MCF 10A (cell line): ENCODE measurements around the gene PLG. TPM values are rescaled to one million over a fixed set of nuclear protein-coding genes. Genes with fewer than 3 reads are reported as not detected.

ENCODE experiments used
- BruUV-seq: library from RNA; stranded (reverse); fragments of 400-500 nt; replicated peaks from 2 replicates; lab custom pipeline; 2021; lab: Mats Ljungman, UMichigan
- CTCF ChIA-PET: fragments of 300-600 bp; sonication (Branson Sonifier 250); formaldehyde crosslinking; extraction: SDS; loops from one replicate; lab custom pipeline; 2021; ENCODE audit warnings: antibody characterized with exemption, inconsistent platforms; lab: Yijun Ruan, JAX
- POLR2A ChIA-PET: fragments of 300-600, 350-650 bp; sonication (Branson Sonifier 250); formaldehyde crosslinking; extraction: SDS; loops from one replicate; lab custom pipeline; 2020; ENCODE audit warnings: antibody characterized with exemption, inconsistent platforms; lab: Yijun Ruan, JAX
- DNase-seq: peaks from one replicate; pipeline ENCODE4 v3.0.0-alpha.2; 2018; ENCODE audit not compliant: unreplicated experiment
- H3K27ac Mint-ChIP-seq: one replicate; pipeline ENCODE4 v1.8.0; 2022; ENCODE audit warnings: mild to moderate bottlenecking, low read depth, mixed read lengths; ENCODE audit not compliant: unreplicated experiment
- H3K27me3 Mint-ChIP-seq: one replicate; pipeline ENCODE4 v1.8.0; 2022; ENCODE audit warnings: mixed read lengths; ENCODE audit not compliant: insufficient read depth, unreplicated experiment
- H3K36me3 Mint-ChIP-seq: one replicate; pipeline ENCODE4 v1.8.0; 2022; ENCODE audit warnings: mild to moderate bottlenecking, moderate library complexity, mixed read lengths; ENCODE audit not compliant: insufficient read depth, unreplicated experiment
- H3K4me1 Mint-ChIP-seq: one replicate; pipeline ENCODE4 v1.8.0; 2022; ENCODE audit warnings: mixed read lengths; ENCODE audit not compliant: insufficient read depth, unreplicated experiment
- H3K4me3 Mint-ChIP-seq: one replicate; pipeline ENCODE4 v1.8.0; 2022; ENCODE audit warnings: mild to moderate bottlenecking, moderate library complexity, mixed read lengths; ENCODE audit not compliant: unreplicated experiment
- H3K9me3 Mint-ChIP-seq: one replicate; pipeline ENCODE4 v1.8.0; 2022; ENCODE audit warnings: mixed read lengths; ENCODE audit not compliant: unreplicated experiment
- CTCF ChIP-seq: fragments of 200-600 bp; IDR thresholded peaks from one replicate; pipeline ENCODE4 v1.8.0; 2022; ENCODE audit warnings: antibody characterized with exemption, mild to moderate bottlenecking; ENCODE audit not compliant: unreplicated experiment
- intact Hi-C: fragments of 100-400 bp; cut with micrococcal nuclease; formaldehyde crosslinking; loops from 2 replicates; pipeline ENCODE4 v1.14.1; 2022
- total RNA-seq: library from RNA; stranded (reverse); gene quantifications from 2 replicates; pipeline ENCODE4 v1.2.3, GENCODE V29; 2022

Gene PLG
- total RNA-seq, 1 experiment from 2014 or later: not detected

DNA sequence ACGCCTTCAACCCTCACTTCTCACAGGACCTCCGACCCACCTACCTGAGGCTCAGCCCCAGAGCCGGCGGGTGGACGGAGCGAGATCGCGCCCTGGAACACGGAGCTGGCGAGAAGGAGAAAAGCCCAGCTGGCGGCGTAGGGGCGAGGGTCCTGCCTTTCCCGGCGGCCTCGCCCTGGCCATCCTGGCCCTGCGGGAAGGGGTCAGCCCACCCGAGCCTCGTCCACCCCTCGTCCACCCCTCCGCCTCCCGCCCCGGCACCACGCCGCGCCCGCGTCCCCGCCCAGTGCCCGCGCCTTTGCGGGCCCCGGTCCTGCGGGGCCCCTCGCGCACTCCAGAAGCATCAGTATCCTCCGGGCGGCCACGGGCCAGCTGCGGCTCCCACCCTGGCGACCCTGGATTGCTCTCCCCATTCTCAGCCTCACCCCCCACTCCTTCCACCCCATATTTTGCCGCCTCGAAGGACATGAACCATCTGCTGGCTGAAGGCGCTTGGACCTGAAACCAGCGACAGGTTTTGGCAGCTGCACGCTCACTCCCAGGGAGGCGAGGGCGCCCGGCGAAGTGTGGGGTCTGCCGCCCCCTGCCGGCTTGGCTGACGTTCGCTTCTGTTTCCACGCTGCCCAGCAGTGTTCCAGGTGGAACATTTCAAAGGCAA, 65.1 kb downstream of the PLG start:
- Mint-ChIP-seq H3K4me3 (peak overlapping the region; percentile 70), H3K9me3 (peaks cover 8% of the 10 kb centered on the region), H3K4me1 (no peaks in the 10 kb centered on the region), H3K27ac (no peak overlapping the region), H3K27me3 (no peaks in the 10 kb centered on the region), H3K36me3 (no peaks in the 10 kb centered on the region)
- ChIA-PET CTCF (interaction anchor here (0.6 to 2.3 kb wide), 7 partner anchors 9 to 247 kb away, joined by 3 to 10 read pairs (median 5); no protein-coding TSS in a partner anchor), POLR2A (interaction anchor here (0.9 kb wide), 1 partner anchor 20 kb away, joined by 3 read pairs; no protein-coding TSS in a partner anchor)
- DNase-seq: peak; percentile 28
- BruUV-seq: no TSS peak
- TF ChIP-seq CTCF: peak; percentile 48
- intact Hi-C loops: loop anchor here (2.0 kb wide), 1 partner anchor 34 kb away; no protein-coding TSS in a partner anchor

GRCh38 chr6:160767647-160768019, 65.6 kb downstream of the PLG start:
- TF ChIP-seq CTCF: no peak
- POLR2A ChIA-PET: no interaction called here
- intact Hi-C loops: loop anchor here (2.0 kb wide), 1 partner anchor 35 kb away; no protein-coding TSS in a partner anchor
- H3K4me3 Mint-ChIP-seq: peak overlapping the region; percentile 70
- no peaks in the 10 kb centered on the region for H3K27me3 Mint-ChIP-seq
- BruUV-seq: no TSS peak
- no peaks in the 10 kb centered on the region for H3K4me1 Mint-ChIP-seq
- H3K36me3 Mint-ChIP-seq: no peaks in the 10 kb centered on the region
- H3K27ac Mint-ChIP-seq: no peak overlapping the region
- CTCF ChIA-PET: interaction anchor here (0.5 to 2.3 kb wide), 6 partner anchors 8 to 852 kb away, joined by 3 to 10 read pairs (median 6); no protein-coding TSS in a partner anchor
- no peak for DNase-seq
- H3K9me3 Mint-ChIP-seq: peaks cover 5% of the 10 kb centered on the region

DNA sequence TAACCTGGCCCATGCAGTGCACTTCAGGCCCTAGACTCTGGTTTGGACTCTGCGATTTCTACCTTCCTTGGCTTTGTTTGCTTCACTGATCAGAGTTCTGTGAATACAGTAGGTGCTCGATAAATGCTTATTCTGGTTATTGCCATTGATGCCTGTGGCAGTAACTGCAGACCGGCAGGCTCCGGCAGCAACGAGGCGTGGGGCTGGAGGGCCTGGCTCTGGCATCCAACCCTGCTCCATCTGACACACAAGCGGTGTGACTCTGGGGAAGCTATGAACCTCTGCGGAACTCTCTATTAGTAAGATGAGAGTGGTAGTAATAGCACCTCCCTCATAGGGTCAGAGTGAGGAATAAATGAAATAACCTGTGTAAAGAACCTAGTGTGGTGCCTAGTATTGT, 66.1 kb downstream of the PLG start:
- CTCF ChIA-PET: interaction anchor here (0.5 to 2.3 kb wide), 5 partner anchors 8 to 851 kb away, joined by 3 to 10 read pairs (median 6); no protein-coding TSS in a partner anchor
- no peaks in the 10 kb centered on the region for H3K36me3 Mint-ChIP-seq
- TF ChIP-seq CTCF: no peak
- no peak overlapping the region for H3K27ac Mint-ChIP-seq
- H3K4me3 Mint-ChIP-seq: no peak overlapping the region
- BruUV-seq: no TSS peak
- H3K27me3 Mint-ChIP-seq: no peaks in the 10 kb centered on the region
- intact Hi-C loops: no loop called here
- POLR2A ChIA-PET: no interaction called here
- H3K4me1 Mint-ChIP-seq: no peaks in the 10 kb centered on the region
- peaks cover under 1% of the 10 kb centered on the region for H3K9me3 Mint-ChIP-seq
- DNase-seq: no peak

- H3K27me3 Mint-ChIP-seq: no peaks in the 10 kb centered on the region
- CTCF ChIA-PET: interaction anchor here (1.9 kb wide), 1 partner anchor 41 kb away, joined by 6 read pairs; no protein-coding TSS in a partner anchor
These were observed 72.4 kb downstream of the PLG start for GRCh38 chr6:160774399-160774798.

More at GRCh38 chr6:160774399-160774798, 72.4 kb downstream of the PLG start:
- Mint-ChIP-seq H3K9me3 (no peaks in the 10 kb centered on the region), H3K27ac (no peak overlapping the region), H3K36me3 (no peaks in the 10 kb centered on the region), H3K4me1 (no peaks in the 10 kb centered on the region), H3K4me3 (no peak overlapping the region)
- intact Hi-C loops: no loop called here
- no peak for TF ChIP-seq CTCF
- BruUV-seq: no TSS peak
- POLR2A ChIA-PET: no interaction called here
- no peak for DNase-seq
